ENCODE data around the gene FBXL17. TPM values are rescaled to one million over a fixed set of nuclear protein-coding genes. Genes with fewer than 3 reads are reported as not detected.

FBXL17 gene
- total RNA-seq, 1 experiment from 2014 or later = 5.3 TPM

DNA sequence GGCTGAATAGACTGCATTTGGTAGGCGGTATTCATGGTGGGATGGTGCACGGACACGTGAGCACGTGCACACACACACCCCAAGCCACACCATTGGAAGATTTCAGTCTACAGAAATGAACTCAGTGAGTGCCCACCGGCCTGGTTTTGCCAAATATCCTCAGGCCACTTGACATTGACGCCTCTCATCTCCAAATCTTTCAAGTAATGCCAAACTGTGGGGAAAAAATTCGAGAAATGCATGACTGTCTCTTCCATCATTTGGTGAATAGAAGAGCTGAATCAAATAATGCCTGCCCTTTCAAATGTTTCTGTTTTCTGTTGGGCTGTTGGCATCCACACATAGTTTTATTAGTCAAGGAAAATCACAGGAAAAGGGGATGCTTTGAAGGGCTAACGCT is 528.9 kb downstream of the FBXL17 start:
- Mint-ChIP-seq H3K9me3 (no peaks in the 10 kb centered on the region), H3K4me1 (peaks cover 0 to 5% of the 10 kb centered on the region in 2 experiments; a peak in 2 of 4 replicates), H3K27me3 (ENCODE audit: low read depth) (no peaks in the 10 kb centered on the region), H3K36me3 (ENCODE audit: insufficient read depth in 1 of 3, low read depth in 3 of 3) (no peaks in the 10 kb centered on the region), H3K4me3 (no peak overlapping the region), H3K27ac (no peak overlapping the region)
- H2AFZ ChIP-seq (ENCODE audit: low read length) = no peak overlapping the region
- no peak overlapping the region for H3K27ac ChIP-seq (ENCODE audit: insufficient read length, low read depth, low read length)
- no peak overlapping the region for H2BK20ac ChIP-seq (ENCODE audit: low read depth, low read length, poor library complexity, severe bottlenecking)
- no peak overlapping the region for H3K56ac ChIP-seq (ENCODE audit: insufficient read length, low read depth, low read length)
- H4K8ac ChIP-seq (replicated peaks; ENCODE audit: insufficient read length, low read depth, low read length) = no peak overlapping the region
- H3K4me2 ChIP-seq (ENCODE audit: insufficient read depth, insufficient read length, low read length) = no peak overlapping the region
- H3K23ac ChIP-seq (ENCODE audit: insufficient read length, low read depth, low read length) = no peak overlapping the region
- H2BK5ac ChIP-seq (ENCODE audit: insufficient read length, low read length) = no peak overlapping the region
- TF ChIP-seq, protein P1, sequence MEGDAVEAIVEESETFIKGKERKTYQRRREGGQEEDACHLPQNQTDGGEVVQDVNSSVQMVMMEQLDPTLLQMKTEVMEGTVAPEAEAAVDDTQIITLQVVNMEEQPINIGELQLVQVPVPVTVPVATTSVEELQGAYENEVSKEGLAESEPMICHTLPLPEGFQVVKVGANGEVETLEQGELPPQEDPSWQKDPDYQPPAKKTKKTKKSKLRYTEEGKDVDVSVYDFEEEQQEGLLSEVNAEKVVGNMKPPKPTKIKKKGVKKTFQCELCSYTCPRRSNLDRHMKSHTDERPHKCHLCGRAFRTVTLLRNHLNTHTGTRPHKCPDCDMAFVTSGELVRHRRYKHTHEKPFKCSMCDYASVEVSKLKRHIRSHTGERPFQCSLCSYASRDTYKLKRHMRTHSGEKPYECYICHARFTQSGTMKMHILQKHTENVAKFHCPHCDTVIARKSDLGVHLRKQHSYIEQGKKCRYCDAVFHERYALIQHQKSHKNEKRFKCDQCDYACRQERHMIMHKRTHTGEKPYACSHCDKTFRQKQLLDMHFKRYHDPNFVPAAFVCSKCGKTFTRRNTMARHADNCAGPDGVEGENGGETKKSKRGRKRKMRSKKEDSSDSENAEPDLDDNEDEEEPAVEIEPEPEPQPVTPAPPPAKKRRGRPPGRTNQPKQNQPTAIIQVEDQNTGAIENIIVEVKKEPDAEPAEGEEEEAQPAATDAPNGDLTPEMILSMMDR (conservative IDR thresholded peaks at IDR 0.05) = no peak
- no peaks in the 10 kb centered on the region for H3K23me2 ChIP-seq (ENCODE audit: insufficient read length, low read depth, low read length, poor library complexity, severe bottlenecking)
- no peaks in the 10 kb centered on the region for H3K4me1 ChIP-seq (ENCODE audit: insufficient read depth, low read length)
- no peak overlapping the region for H2BK12ac ChIP-seq (ENCODE audit: insufficient read length, low read depth, low read length)
- no peaks in the 10 kb centered on the region for H3K27me3 ChIP-seq (ENCODE audit: insufficient read depth, low read length)
- no peaks in the 10 kb centered on the region for H3K79me1 ChIP-seq (ENCODE audit: insufficient read depth, low read depth, low read length, poor library complexity, severe bottlenecking)
- no peaks in the 10 kb centered on the region for H3K9me3 ChIP-seq (ENCODE audit: control insufficient read depth, low read depth, low read length)
- no peak overlapping the region for H2AK5ac ChIP-seq (ENCODE audit: insufficient read length, low read length)
- H4K5ac ChIP-seq (ENCODE audit: insufficient read length, low read depth, low read length) = no peak overlapping the region
- no peak overlapping the region for H4K91ac ChIP-seq (ENCODE audit: insufficient read length, low read depth, low read length)
- no peak overlapping the region for H3K9ac ChIP-seq (ENCODE audit: extremely low read depth, insufficient read length, low read length)
- no peaks in the 10 kb centered on the region for H4K20me1 ChIP-seq (ENCODE audit: control insufficient read depth, insufficient read depth, insufficient read length)
- H2BK120ac ChIP-seq (ENCODE audit: low read depth, low read length, poor library complexity, severe bottlenecking) = no peak overlapping the region
- H2BK15ac ChIP-seq (ENCODE audit: low read depth, low read length) = no peak overlapping the region
- DNase-seq = no peak
- H3T11ph ChIP-seq (ENCODE audit: low read length) = no peak overlapping the region
- H3K4ac ChIP-seq (ENCODE audit: low read depth, low read length) = no peak overlapping the region
- WGBS (ENCODE audit: extremely low coverage, insufficient read length, low lambda C conversion rate) = no CpG with 5 or more reads among the region's 8 CpGs
- no peak overlapping the region for H3K18ac ChIP-seq (ENCODE audit: insufficient read length, low read depth, low read length)
- H3K79me2 ChIP-seq (ENCODE audit: insufficient read depth, low read length) = no peaks in the 10 kb centered on the region
- H3K14ac ChIP-seq (ENCODE audit: insufficient read depth, low read length) = no peak overlapping the region
